HG03558 (cell line): Measurements from ENCODE around the gene FAM72A.
A peak's percentile ranks its signal among the peaks of the same experiment; 100 is the strongest.
"Not testable (repeated sequence)": the region's sequence is repeated elsewhere in the genome, so short reads cannot be mapped to it uniquely, and the experiment has no call there.

Experiments used
- ATAC-seq: cut with Tn5 transposase; IDR thresholded peaks from one replicate; pipeline ENCODE4 v1.9.1; 2021; ENCODE audit warnings: moderate number of reproducible peaks; ENCODE audit not compliant: unreplicated experiment; ENCODE audit errors: extremely low read depth

Gene FAM72A

DNA sequence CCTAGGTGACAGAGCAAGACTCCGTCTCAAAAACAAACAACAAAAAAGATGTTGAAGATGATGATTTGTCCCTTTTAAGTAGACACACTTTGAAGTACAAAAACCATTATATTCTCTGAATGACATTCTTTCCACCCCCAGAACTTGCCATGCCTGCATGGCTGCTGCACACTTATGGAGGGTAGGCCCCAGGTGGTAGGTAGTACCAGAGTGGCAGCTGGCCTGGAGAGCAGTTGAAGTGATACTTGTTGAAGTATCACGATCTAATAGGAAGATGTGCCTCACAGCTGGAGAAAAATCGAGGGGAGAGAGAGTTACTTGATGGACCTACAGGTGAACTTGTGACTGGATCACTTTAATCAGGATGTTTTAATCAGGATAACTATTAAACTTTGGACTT lies 15.6 kb upstream of the FAM72A start:
- not testable (repeated sequence) for ATAC-seq

DNA sequence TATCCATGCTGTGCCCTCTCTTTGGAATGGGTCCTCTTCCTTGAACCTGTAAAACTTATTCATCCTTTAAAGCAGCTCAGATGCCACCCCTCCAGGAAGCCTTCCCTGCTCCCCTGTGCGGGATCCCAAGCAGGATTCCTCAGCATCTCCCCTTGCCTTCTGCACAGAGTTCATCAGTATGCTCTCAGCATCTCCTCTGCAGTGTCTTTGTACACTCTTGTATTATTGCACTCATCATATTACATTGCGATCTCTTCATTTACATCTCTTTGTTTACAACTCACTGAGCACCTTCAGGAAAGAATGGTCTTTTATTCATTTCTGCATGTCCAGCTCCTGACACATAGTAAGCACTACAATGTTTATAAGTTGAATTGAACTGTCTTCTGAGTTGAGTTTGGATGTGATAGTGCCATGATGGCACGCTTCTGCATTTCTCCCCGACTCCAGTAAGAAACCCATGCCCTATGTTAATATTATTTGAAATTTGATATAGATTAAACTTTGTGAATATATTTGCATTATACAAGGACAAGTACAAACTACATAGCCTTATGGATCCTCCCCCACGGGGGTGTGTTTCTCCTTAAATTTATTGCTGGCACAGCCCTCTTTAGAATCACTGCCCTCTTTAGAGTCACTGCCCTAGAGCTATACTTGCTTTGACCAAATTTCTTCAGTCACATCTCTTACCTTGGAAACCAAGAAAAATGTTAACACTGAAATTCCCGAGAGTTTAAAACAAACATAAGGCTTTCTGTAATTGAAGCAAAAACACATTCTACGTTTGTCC lies 13.2 kb upstream of the FAM72A start:
- not testable (repeated sequence) for ATAC-seq

DNA sequence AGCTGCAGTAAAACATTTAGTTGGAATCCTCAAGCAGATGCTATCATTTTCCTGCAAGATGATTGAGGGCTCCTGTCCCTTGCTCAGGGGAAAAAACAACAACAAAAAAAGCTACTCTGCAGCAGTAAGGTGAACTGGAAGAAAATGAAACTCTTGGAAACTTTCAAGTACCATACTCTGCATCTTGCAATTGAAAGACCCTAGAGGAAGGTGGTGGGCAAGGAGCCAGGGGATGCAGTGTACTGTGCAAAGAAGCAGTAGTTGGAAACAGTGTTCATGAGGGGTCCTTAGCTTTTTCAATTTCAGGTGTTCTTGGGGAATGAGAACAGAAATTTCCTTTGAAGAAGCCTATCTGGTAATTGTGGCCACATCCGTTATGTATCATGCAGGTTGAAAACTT lies 8.2 kb upstream of the FAM72A start:
- not testable (repeated sequence) for ATAC-seq

DNA sequence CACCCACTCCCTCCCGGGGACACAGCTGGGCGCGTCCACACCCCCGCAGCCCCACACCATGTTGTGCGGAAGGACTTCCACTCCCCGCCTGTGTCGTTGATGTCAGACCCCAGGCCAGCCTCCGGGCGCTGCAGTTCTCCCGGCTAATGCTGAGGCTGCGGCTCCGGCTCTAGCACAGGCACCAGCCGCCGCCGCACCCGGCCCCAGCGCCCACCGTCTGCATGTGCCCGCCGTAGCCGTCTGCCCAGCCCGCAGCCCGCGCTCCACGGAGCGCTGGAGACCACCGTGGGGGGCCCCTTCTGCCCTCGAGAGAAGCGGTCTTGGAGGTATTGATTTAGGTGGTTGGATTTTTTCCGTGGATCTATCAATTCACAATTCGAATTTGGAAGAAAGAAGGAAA lies 2.9 kb upstream of the FAM72A start:
- not testable (repeated sequence) for ATAC-seq

DNA sequence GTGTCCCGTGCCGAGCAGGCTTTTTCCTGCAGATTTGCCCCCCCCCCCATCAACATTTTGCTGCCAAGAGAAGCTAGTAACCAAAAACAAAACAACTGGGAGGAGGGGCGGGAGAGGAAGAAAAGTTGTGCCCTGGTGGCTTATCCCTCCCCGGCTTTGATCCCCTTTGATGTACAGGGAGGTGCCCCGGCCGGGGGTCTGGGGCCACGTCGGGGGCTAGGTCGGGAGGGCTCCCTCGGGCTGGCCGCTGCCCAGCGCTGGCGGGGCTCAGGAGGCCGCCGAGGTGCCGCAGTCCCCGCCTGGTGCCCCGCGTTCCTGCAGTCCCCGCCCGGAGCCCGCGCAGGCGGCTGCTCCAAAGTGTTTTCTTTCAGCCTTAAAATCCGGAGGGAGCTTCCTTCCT lies 2.2 kb upstream of the FAM72A start:
- ATAC-seq, result not testable (repeated sequence)

DNA sequence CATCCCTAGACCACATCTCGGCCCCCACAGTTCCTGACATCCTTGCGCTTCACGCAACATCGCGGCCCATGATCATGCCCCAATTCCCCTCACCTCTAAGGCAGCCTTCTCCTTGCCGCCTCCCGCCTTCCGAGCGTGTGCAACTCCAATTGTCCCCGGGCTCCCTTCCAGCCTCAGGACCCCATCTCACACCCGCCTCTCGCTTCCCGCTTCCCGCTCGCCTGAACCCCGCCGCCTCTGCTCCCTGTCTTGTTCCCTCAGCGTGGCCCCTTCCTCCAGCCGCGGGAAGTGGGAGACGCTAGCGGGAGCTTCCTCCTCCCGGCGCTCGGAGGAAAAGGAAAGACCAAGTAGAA lies 1.5 kb upstream of the FAM72A start:
- ATAC-seq, result not testable (repeated sequence)

DNA sequence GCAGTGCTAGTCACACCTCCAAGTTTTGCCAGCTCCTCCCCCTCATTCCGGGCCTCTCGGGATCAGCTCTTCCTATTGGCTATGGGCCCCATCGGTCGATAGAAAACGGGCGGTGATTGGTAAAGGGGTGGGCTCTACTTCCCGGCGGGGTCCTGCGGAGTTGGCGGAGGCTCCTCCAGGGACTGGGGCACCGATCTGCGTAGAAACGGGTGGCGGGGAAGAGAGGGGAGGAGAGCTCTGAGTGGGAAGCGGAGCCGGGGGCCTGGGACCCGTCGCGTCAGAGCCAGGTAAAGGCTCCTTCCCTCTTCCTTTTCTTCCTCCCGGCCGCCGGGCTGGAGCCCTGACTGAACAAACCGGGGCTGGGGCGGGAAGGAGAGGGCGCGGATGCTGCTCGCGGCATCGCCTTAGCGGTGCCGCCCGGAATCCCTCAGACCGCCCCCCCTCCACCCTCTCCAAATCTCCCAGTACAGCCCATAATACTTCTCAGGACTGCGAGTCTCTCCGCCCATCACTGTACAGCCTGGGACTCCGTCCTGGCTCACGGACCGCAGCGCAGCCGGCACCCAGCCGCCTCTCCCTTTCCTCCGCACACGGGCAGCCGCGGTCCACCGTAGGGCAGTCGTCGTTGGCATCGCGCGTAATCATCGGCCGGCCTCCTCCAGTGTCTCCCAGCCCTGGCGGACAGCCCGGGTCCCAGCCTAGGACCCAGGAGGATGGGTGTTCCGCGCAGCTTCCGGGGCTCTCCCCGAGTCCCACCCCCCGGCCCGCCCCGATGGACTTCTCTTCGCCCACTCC lies 922 bp upstream of the FAM72A start, which contains the start of gene SRGAP2:
TSS of gene SRGAP2 (plus strand) at position 178 of the 795 bp plus-strand sequence. CDS start 2,430 bp downstream, outside the sequence.
- ATAC-seq, result peak; percentile 0

DNA sequence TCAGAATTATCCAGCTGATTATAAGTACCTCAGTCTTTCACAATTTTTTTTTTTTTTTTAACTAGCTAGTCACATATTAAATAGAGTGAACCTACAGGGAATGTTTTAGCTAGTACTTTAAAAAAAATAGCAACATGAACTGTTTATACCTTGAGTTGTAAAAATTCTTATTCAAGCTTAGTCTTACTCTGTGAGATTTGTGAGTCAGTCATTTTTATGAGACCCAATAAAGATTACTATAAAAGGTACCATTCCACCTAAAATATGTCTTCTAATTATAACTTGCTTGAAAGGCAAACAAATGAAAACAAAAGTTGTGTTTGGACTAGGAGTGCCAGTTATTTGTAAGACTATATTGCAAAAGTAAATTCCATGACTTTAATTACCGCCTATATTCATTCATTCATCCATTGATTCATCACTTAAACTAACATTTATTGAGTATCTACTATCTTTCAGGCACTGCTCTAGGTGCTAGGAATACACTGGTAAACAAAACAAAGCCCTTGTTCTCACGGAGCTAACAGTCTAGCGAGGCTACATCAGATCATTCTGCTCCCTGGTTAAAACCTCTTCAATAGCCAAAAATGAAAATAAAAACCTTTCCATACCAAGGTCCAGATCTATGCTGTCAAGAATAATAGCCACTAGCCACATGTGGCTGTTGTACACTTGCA lies 5.8 kb downstream of the FAM72A start:
- ATAC-seq, result not testable (repeated sequence)

DNA sequence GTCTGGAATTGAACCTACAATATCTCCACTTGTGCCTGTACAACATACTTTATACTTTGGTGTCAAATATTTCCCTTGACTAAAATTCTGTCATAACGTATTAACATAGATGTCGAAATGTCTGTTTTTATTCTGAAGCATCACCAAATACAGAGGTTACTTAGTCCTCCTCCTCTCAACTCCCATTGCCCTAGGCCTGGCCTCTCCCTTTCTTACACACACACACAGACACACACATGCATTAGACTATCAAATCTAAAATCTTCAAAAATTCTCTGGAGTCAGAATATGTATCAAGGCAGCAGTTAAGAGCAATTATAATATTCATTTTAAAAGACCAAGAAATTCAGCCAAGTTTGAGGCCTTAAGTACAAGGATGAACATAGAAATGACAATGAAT lies 7.5 kb downstream of the FAM72A start:
- ATAC-seq, result not testable (repeated sequence)

DNA sequence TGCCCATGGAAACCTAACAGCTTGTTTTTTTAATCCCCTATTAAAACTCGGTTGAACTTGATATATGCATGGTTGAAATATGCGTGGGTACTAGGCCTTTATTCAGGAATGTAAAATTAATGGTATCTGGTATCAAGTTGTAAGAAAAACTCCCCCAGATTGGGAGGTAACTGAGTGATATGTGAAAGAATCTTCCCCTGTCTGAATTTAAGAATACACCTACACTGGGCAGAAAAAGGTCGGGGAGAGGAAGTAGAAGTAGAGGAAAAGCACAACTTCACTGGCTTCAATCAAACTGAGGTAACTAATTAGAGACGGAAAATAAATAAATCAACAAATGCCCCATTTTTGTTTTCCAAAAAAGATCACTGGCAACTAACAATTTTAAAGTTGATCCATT lies 15.8 kb downstream of the FAM72A start:
- not testable (repeated sequence) for ATAC-seq

DNA sequence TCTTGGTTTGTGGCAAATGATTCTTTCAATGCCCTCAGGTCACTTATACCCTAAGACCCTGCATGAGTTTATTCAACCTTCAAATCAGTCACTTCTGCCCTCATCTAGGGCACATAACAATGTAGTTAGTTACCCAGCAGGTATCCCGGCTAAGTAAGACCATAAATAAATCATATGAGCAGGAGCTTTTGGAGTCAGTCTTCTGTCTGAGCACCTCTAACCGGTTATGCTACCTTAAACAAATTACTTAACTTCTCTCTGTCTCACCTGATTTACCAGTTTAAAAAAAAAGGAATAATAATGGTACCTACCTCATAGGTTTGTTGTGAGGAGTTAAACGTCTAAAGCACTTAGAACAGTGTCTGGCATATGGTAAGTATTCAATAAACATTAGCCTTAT lies 16.9 kb downstream of the FAM72A start:
- ATAC-seq, result not testable (repeated sequence)

DNA sequence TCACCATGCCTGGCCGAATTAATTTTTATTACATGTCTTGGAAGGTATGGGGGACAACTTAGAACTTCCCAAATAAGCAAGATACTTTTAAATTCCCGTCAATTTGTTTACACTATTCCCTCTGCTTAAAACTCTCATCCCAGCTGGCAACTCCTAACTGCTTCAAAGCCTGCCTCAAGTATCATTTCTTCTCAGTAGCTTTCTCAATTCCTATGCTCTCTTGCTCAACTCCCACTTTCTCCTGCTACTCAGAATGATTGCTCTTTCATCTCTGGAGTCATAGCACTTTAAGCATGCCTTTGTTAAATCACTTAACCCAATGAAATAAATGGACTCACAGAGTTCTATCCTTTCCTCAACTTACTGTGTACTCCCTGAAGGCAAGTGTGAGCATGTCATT lies 18.9 kb downstream of the FAM72A start:
- not testable (repeated sequence) for ATAC-seq

DNA sequence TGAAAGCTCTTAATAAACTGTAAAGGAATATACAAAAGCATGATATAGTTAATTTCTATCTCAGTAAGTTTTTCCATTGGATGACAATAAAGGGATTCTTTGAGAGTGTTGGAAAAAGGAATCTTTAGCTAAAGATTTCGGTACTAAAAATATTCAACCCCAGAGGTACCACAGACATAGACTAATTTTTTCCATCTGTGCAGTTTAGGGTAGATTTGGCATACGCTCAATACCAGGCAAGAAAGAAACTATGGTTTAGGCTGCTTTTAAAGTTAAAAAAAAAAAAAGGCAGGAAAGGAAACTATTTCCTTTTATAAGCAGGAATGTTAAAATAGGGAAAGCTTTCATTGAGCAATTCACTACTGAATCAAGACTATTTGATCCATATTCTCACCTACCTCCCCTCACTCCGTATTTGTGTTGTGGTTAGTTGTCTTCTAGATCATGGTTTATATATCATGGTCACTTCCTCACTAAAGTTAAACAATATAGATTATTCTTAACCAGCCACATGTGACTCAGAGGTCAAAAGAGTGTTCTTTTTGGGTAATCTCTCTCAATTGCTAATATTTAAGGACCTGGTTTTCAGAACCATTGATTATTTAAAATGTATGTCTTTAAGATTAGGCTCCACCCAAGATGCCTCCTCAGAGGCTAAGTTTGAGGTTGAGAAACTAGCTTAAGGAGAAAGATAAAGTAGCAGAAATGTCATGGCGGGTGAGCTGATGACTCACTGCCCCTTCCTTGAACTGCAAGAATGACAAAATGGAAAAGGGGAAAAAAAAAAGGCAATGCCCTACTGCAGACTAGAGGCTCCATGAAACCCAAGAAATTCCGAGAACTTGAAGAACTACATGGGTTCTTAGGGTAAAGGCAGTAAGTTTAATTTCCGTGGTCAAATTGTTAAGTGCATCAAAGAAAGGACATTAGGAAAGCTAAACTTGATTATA lies 20.0 kb downstream of the FAM72A start:
- not testable (repeated sequence) for ATAC-seq

DNA sequence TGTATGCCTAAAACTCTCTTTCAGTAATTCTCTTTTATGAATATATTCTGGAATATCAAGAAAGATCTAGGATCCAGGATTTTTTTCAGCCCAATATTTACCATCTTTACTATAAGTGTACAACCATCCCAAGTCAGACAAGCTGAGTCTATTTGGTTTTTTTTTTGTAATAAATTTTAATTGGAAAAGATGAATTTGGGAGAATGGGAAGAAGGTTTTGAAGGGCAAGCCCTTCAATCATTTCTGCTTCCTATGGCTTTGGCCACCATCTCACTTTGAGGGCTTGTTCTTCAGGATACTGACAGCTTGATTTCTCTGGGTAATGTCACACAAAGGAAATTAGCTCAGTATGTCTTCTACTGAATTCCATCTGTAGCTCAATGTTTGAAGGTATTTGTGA lies 23.0 kb downstream of the FAM72A start:
- not testable (repeated sequence) for ATAC-seq

DNA sequence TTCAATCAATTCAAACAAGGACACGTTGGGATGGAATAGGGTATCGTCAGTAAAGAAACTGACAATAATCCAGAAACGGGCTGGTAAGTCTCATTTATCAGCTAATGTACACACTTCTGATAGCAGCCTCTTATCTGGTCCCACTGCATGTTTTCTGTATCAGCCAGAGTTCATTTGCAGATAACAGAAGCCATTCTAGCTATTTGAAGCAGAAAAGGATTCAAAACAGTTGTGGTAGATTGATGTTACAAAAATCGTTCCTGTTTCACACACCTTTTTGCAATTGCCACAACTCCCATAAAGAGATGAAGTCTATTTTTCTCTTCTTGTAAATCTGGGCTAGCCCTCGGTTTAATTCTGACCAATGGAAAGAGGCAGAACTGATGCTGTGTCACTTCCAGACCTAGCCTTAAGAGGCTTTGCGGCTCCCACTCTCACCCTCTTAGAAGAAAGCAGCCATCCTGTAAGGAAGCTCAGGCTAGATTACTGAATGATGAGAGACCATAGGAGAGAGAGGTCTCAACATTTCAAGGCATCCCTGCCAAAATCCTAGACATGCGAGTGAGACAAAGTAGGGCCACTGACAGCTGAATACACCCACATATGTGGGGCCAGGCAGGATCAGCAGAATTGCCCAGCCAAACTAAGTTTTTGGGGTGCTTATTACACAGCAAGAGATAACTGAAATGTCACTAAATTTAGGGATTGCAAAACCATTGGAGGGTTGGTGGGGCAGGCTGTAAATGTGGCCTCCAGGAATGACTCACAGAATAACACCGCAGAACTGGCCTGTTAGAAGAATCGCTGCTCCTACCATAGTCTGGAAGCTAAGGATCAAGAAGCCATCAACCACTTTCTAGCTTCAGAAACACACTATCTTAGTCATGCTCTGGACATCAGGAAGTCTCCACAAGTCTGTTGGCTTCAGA lies 24.3 kb downstream of the FAM72A start:
- ATAC-seq, result not testable (repeated sequence)

DNA sequence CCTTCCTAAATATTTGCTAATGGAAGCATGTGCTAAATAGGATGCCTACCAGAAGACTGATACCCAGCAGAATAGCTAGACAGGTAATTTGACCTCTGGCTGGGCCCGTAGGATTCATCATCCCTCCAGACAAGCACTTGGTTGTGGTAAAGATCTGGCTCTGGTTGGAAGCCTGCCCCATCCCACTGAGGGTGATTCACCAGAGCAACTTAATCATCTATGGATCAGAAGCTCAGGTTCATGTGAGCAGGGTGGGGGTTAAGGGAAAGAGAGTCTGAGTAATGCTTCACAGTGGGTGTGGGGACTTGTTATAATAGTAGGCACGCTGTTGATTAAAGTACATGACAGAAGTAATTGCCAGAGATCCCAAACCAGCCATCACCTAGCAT lies 26.5 kb downstream of the FAM72A start:
- not testable (repeated sequence) for ATAC-seq

DNA sequence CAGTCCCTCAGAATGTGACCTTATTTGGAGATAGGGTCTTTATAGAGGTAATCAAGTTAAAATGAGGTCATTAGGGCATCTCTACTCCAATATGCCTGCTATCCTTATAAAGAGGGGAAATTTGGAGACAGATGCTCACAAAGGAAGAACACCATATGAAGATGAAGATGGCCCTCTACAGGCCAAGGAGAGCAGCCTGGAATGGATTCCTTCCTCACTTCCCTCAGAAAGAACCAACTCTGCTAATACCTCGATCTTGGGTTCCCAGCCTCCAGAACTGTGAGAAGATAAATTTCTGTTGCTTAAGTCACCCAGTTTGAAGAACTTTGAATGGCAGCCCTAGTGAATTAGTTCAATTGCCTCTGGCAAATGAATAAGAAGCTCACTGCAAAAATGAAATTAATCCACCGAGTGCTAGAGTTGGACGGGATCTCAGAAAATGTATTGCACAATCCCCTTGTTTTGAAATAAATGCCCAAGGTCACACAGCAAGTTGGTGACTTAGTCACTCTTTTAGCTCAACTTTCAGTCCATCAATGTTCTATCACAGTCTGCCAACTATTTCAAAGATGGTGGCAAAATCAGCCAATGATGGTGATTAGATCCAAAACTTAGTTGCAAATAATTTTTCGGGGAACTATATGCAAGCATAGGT lies 27.1 kb downstream of the FAM72A start:
- ATAC-seq, result not testable (repeated sequence)

DNA sequence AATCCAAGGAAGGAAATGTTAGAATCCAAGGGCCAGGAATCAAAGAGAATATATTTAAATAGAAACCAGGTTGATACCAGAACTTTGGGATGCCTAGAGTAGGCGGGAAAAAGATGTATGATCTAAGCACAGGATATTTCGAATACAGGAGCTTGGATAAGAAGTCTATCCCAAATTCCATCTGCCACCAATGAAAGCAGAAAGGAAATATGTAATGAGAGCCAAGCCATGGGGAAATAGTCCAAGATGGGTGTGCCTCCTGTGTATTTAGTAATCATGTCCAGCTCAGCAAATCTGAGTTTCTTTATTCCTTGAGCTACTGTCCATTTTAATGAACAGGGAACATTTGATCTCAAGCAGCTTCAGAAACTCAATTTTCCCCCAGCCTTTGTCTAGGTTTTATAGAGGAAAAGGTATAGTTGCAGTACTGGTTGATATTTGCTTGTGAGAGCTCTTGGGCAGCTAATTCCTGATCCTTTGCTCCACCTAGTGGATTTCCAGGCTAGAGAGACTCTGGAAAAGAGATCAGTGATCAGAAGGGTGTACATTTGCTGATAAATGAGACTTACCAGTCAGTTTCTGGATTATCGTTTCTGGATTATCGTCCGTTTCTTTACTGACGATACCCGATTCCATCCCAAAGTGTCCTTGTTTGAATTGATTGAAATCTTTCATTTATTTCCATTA lies 28.3 kb downstream of the FAM72A start:
- ATAC-seq, result not testable (repeated sequence)
